ENCODE measurements around the gene LMO1. TPM values are rescaled to one million over a fixed set of nuclear protein-coding genes. Genes with fewer than 3 reads are reported as not detected.

LMO1 gene
- total and polyA plus RNA-seq, 9 of the 15 experiments (the other 6 are each of a cell fraction or from before 2014, with no cell fraction given): not detected

DNA sequence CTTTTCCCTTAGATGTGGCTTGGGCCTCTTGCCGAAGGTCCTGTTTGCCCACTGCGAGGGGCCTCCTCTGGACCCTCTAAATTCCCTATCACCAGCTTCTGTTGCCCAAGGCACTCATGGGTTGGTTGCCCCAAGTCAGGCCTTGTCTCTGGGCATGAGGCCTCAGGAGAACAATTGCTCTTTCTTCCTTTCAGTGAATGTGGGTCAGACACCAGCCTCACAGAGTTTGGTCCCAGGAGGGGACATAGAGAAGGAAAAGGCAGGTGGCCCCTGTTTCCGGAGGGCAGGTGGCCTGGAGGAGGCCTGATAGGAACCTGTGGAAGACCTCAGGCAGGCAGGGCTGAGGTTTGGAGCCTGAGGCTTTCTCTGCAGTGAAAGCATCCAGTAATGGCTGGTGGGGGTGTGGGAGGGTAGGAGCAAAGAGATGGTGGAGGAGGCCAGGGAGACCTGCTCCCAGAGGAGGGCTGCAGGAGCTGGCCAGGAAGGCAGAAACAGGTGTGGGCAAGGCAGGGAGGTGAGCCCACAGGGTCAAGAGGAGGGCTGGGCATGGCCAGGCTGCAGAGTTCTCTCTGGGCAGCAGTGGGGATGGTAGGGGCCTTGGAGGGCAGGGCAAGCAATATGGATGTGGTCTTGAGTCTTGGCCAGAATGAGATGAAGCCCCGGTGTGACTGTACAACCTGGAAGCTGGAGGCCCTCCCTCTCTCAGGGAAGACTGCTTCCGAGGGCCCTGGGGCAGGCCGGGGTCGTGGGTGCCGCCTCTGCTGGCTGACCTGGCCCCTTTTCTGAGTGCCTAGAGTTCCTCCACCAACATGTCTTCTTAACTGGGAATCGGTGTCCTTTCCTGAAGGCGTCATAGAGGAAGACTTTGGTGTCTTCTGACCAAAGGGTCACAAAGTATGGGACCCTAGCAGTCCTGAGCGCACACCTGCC is 28.0 kb upstream of the LMO1 start:
- no peaks in the 10 kb centered on the region for H4K20me1 ChIP-seq (replicated peaks; ENCODE audit: control insufficient read depth, insufficient read depth, low read length)
- TF ChIP-seq IFI16 (CRISPR knock-in tag; IDR thresholded peaks at IDR 0.05) (no peak), HNRNPL (IDR thresholded peaks at IDR 0.05; ENCODE audit: low read depth, low read length) (no peak), SETDB1 (IDR thresholded peaks at IDR 0.05; ENCODE audit: low read length) (no peak), FOXA3 (CRISPR knock-in tag; conservative IDR thresholded peaks at IDR 0.05 in 1 of 2, IDR thresholded peaks at IDR 0.05 in 1 of 2) (no peak), KLF6 (CRISPR knock-in tag; IDR thresholded peaks at IDR 0.05; ENCODE audit: borderline replicate concordance) (no peak)
- TF ChIP-seq, protein P1, sequence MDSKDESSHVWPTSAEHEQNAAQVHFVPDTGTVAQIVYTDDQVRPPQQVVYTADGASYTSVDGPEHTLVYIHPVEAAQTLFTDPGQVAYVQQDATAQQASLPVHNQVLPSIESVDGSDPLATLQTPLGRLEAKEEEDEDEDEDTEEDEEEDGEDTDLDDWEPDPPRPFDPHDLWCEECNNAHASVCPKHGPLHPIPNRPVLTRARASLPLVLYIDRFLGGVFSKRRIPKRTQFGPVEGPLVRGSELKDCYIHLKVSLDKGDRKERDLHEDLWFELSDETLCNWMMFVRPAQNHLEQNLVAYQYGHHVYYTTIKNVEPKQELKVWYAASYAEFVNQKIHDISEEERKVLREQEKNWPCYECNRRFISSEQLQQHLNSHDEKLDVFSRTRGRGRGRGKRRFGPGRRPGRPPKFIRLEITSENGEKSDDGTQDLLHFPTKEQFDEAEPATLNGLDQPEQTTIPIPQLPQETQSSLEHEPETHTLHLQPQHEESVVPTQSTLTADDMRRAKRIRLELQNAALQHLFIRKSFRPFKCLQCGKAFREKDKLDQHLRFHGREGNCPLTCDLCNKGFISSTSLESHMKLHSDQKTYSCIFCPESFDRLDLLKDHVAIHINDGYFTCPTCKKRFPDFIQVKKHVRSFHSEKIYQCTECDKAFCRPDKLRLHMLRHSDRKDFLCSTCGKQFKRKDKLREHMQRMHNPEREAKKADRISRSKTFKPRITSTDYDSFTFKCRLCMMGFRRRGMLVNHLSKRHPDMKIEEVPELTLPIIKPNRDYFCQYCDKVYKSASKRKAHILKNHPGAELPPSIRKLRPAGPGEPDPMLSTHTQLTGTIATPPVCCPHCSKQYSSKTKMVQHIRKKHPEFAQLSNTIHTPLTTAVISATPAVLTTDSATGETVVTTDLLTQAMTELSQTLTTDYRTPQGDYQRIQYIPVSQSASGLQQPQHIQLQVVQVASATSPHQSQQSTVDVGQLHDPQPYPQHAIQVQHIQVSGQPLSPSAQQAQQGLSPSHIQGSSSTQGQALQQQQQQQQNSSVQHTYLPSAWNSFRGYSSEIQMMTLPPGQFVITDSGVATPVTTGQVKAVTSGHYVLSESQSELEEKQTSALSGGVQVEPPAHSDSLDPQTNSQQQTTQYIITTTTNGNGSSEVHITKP (IDR thresholded peaks at IDR 0.05; ENCODE audit: partially characterized antibody): no peak
- H3K36me3 ChIP-seq (ENCODE audit: control insufficient read depth, insufficient read depth, low read length): no peaks in the 10 kb centered on the region
- ATAC-seq (no peak), FAIRE-seq (no peak), DNase-seq (ENCODE audit: extremely low read depth in 1 of 4, low spot score in 3 of 4) (no peak)
- no peak overlapping the region; a peak in 1 of 4 replicates for H3K9ac ChIP-seq (ENCODE audit: insufficient read depth in 1 of 2, low read depth in 2 of 2, low read length in 2 of 2)
- CTCF ChIA-PET (ENCODE audit: low intra/inter-chr PET ratio): no interaction called here
- H3K9me1 ChIP-seq (ENCODE audit: control insufficient read depth, insufficient read depth, low read length): no peaks in the 10 kb centered on the region
- H3K4me1 ChIP-seq (replicated peaks in 1 of 2; ENCODE audit: control insufficient read depth in 2 of 2, insufficient read depth in 2 of 2, low read length in 2 of 2): no peaks in the 10 kb centered on the region
- intact Hi-C loops (cut with micrococcal nuclease): no loop called here
- in situ Hi-C loops (cut with MboI): no loop called here
- H3K9me3 ChIP-seq (replicated peaks; ENCODE audit: control insufficient read depth, insufficient read depth, low read depth, low read length): no peaks in the 10 kb centered on the region
- H2AFZ ChIP-seq (ENCODE audit: low read depth, low read length): no peak overlapping the region
- WGBS (ENCODE audit: insufficient coverage, low coverage, missing lambda C conversion rate): 1% methylated on average over 11 of the region's 11 CpGs
- POLR2A ChIA-PET: interaction anchor here (0.6 kb wide), 1 partner anchor 77 kb away, joined by 3 read pairs; no protein-coding TSS in a partner anchor
- no peak overlapping the region for H3K4me2 ChIP-seq (ENCODE audit: insufficient read depth, low read length)
- no peak overlapping the region for H3K27ac ChIP-seq (ENCODE audit: extremely low read depth, low read depth, low read length)
- BruUV-seq (replicated peaks): no TSS peak
- peaks cover 3 to 43% of the 10 kb centered on the region in 2 experiments; a peak in 3 of 5 replicates for H3K27me3 ChIP-seq (ENCODE audit: control insufficient read depth in 2 of 2, insufficient read depth in 2 of 2, low read length in 2 of 2)
- no peak overlapping the region for H3K4me3 ChIP-seq
- H3K79me2 ChIP-seq (ENCODE audit: control insufficient read depth, insufficient read depth, low read length): no peaks in the 10 kb centered on the region
